SK-N-SH (cell line): ENCODE results near the gene HOXA1. TPM values are rescaled to one million over a fixed set of nuclear protein-coding genes. Genes with fewer than 3 reads are reported as not detected.

ENCODE experiments used
- CTCF ChIA-PET: fragments of 300-600, 350-600 bp; formaldehyde crosslinking; extraction: SDS; loops from one replicate; lab custom pipeline; 2021; lab: Yijun Ruan, JAX
- POLR2A ChIA-PET: fragments of 350-600 bp; sonication (Branson Sonifier 250); formaldehyde crosslinking; extraction: SDS; loops from one replicate; lab custom pipeline; 2020; ENCODE audit warnings: antibody characterized with exemption, inconsistent platforms; lab: Yijun Ruan, JAX
- DNase-seq: peaks from one replicate; pipeline ENCODE4 v3.0.0; 2012
- H2AFZ ChIP-seq: fragments of 200-600 bp; sonication (generic); 2 replicates; pipeline ENCODE4 v1.8.1; 2016; ENCODE audit warnings: antibody characterized with exemption, mild to moderate bottlenecking, low read depth
- H3F3A ChIP-seq: fragments of 200-600 bp; sonication (generic); replicated peaks from 2 replicates; pipeline ENCODE3; 2016; ENCODE audit warnings: antibody characterized with exemption, mild to moderate bottlenecking; ENCODE audit not compliant: insufficient read depth
- H3K27ac ChIP-seq, 2 experiments: fragments of 200-500 bp in 1 of 2; fragments of 200-600 bp in 1 of 2; sonication (Bioruptor generic) in 1 of 2; sonication (generic), shearing (Covaris generic) in 1 of 2; 2 replicates each; pipeline versions ENCODE4 v1.5.1 to v1.6.1; 2014 to 2016; ENCODE audit warnings: low read depth in 2 of 2, inconsistent platforms in 1 of 2, low read length in 1 of 2, mild to moderate bottlenecking in 1 of 2, mixed read lengths in 1 of 2
- H3K27me3 ChIP-seq: fragments of 200-600 bp; sonication (generic), shearing (Covaris generic); 2 replicates; pipeline ENCODE4 v1.6.1; 2016; ENCODE audit warnings: mixed run types; ENCODE audit not compliant: insufficient read depth
- H3K36me3 ChIP-seq, 2 experiments: fragments of 200-500 bp in 1 of 2; fragments of 200-600 bp in 1 of 2; sonication (Bioruptor generic) in 1 of 2; sonication (generic) in 1 of 2; replicated peaks in 1 of 2; 2 replicates each; pipeline versions ENCODE3 to v1.5.1; 2014 to 2016; ENCODE audit warnings: low read length in 1 of 2, mild to moderate bottlenecking in 1 of 2; ENCODE audit not compliant: insufficient read depth in 2 of 2, control insufficient read depth in 1 of 2
- H3K4me1 ChIP-seq, 2 experiments: fragments of 200-500 bp in 1 of 2; fragments of 200-600 bp in 1 of 2; sonication (Bioruptor generic) in 1 of 2; sonication (generic), shearing (Covaris generic) in 1 of 2; 2 replicates each; pipeline versions ENCODE4 v1.5.1 to v1.6.1; 2014 to 2016; ENCODE audit warnings: low read depth in 1 of 2, low read length in 1 of 2, mixed run types in 1 of 2; ENCODE audit not compliant: insufficient read depth in 2 of 2, control insufficient read depth in 1 of 2
- H3K4me2 ChIP-seq: fragments of 200-600 bp; sonication (generic), shearing (Covaris generic); 2 replicates; pipeline ENCODE4 v1.6.1; 2017; ENCODE audit warnings: mixed run types
- H3K4me3 ChIP-seq, 2 experiments: fragments of 200-500 bp in 1 of 2; fragments of 200-600 bp in 1 of 2; sonication (Bioruptor generic) in 1 of 2; sonication (generic), shearing (Covaris generic) in 1 of 2; 2 replicates each; pipeline versions ENCODE4 v1.5.1 to v1.8.1; 2014 to 2016; ENCODE audit warnings: low read depth in 2 of 2, inconsistent platforms in 1 of 2, low read length in 1 of 2, mild to moderate bottlenecking in 1 of 2, mixed read lengths in 1 of 2, moderate library complexity in 1 of 2
- H3K79me2 ChIP-seq: fragments of 200-600 bp; sonication (generic); 2 replicates; pipeline ENCODE4 v1.8.1; 2017; ENCODE audit warnings: mild to moderate bottlenecking; ENCODE audit not compliant: insufficient read depth
- H3K9ac ChIP-seq: fragments of 200-600 bp; sonication (generic); 2 replicates; pipeline ENCODE4 v1.6.1; 2017; ENCODE audit warnings: mixed run types
- H3K9me2 ChIP-seq: fragments of 200-600 bp; sonication (generic); 2 replicates; pipeline ENCODE4 v1.6.1; 2017; ENCODE audit warnings: mixed run types
- H3K9me3 ChIP-seq: fragments of 200-600 bp; sonication (generic); 2 replicates; pipeline ENCODE4 v1.6.1; 2017; ENCODE audit warnings: mixed run types, mild to moderate bottlenecking, moderate library complexity
- H4K20me1 ChIP-seq: fragments of 200-600 bp; sonication (generic); 2 replicates; pipeline ENCODE4 v1.6.1; 2017; ENCODE audit warnings: mild to moderate bottlenecking, mixed run types; ENCODE audit not compliant: insufficient read depth
- FOSL2 ChIP-seq: IDR thresholded peaks from 2 replicates; pipeline ENCODE4 v1.4.0; 2012; ENCODE audit warnings: low read depth, mild to moderate bottlenecking, moderate library complexity, borderline replicate concordance
- NFIC ChIP-seq: IDR thresholded peaks from 2 replicates; pipeline ENCODE4 v1.4.0; 2012; ENCODE audit warnings: borderline replicate concordance
- WGBS: methylation state at CpG from one replicate; pipeline ENCODE4 v1.1.6; 2017; ENCODE audit warnings: low lambda C conversion rate; 5-methylcytosine and 5-hydroxymethylcytosine counted together
- polyA plus RNA-seq, 3 experiments: library from polyadenylated mRNA; depleted of rRNA; stranded (reverse); fragments of >200 nt; gene quantifications; 2 replicates each; pipeline ENCODE4 v1.2.3, GENCODE V29; 2012
- TF ChIP-seq, protein P1 (sequence below): IDR thresholded peaks from 2 replicates; pipeline ENCODE4 v1.4.0; 2012; ENCODE audit warnings: low read depth, borderline replicate concordance
- TF ChIP-seq, protein P2 (sequence below): fragments of 150-350 bp; IDR thresholded peaks from 2 replicates; pipeline ENCODE4 v1.6.1; 2016; ENCODE audit warnings: mild to moderate bottlenecking, low read depth, low read length
- TF ChIP-seq, protein P3 (sequence below): IDR thresholded peaks from 2 replicates; pipeline ENCODE4; 2012
- TF ChIP-seq, protein P4 (sequence below): fragments of 150-350 bp; IDR thresholded peaks from 2 replicates; pipeline ENCODE4 v1.6.1; 2017; ENCODE audit warnings: antibody characterized with exemption, low read length, low read depth, borderline replicate concordance

HOXA1 gene
- polyA plus RNA-seq, 1 of the 3 experiments (the other 2 are of a cell fraction): not detected

DNA sequence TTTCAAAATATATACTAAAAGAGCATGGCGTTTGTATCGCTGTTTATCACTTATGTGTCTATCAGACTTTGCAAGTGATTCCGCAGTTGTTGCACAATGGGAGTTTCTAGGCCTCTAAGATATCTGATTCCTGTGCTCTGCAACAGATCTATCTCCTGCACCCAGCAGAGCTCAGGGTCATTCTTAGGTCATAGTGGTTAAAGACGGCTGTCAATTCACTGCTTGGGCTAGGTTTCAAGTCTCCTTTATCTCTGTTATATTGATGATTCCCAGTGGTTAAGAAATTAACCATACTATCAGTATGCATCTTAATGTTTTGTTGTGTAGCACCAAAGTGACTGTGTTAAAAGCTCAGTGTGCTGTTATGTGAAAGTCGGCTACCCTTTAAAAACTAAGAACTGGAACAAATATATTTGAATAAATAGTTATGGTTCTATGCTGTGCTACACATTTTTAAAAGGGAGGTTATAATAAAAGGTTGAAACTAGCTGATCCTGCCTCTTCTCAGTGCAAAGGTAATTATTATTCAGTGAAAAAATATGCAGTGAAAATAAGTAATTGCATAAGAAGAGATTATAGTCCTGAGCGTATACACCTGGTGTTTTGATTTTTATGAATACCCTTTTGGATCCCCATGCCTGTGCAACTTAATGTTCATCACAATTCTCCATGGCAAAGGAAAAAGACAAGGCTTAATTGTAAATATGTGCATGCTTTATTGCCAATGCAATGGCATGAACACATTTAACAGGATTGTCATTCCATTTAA lies 24.0 kb downstream of the HOXA1 start:
- H3K4me1 ChIP-seq: no peaks in the 10 kb centered on the region
- H3K9me2 ChIP-seq: no peaks in the 10 kb centered on the region
- ChIA-PET POLR2A (no interaction called here), CTCF (interaction anchor here (0.6 to 0.8 kb wide), 2 partner anchors 11 to 474 kb away, joined by 3 read pairs; no protein-coding TSS in a partner anchor)
- H3K9ac ChIP-seq: no peak overlapping the region
- no peaks in the 10 kb centered on the region for H4K20me1 ChIP-seq
- H3K4me2 ChIP-seq: no peak overlapping the region
- H2AFZ ChIP-seq: no peak overlapping the region
- no peaks in the 10 kb centered on the region for H3K9me3 ChIP-seq
- TF ChIP-seq, protein P1, sequence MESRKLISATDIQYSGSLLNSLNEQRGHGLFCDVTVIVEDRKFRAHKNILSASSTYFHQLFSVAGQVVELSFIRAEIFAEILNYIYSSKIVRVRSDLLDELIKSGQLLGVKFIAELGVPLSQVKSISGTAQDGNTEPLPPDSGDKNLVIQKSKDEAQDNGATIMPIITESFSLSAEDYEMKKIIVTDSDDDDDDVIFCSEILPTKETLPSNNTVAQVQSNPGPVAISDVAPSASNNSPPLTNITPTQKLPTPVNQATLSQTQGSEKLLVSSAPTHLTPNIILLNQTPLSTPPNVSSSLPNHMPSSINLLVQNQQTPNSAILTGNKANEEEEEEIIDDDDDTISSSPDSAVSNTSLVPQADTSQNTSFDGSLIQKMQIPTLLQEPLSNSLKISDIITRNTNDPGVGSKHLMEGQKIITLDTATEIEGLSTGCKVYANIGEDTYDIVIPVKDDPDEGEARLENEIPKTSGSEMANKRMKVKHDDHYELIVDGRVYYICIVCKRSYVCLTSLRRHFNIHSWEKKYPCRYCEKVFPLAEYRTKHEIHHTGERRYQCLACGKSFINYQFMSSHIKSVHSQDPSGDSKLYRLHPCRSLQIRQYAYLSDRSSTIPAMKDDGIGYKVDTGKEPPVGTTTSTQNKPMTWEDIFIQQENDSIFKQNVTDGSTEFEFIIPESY: no peak
- TF ChIP-seq, protein P2, sequence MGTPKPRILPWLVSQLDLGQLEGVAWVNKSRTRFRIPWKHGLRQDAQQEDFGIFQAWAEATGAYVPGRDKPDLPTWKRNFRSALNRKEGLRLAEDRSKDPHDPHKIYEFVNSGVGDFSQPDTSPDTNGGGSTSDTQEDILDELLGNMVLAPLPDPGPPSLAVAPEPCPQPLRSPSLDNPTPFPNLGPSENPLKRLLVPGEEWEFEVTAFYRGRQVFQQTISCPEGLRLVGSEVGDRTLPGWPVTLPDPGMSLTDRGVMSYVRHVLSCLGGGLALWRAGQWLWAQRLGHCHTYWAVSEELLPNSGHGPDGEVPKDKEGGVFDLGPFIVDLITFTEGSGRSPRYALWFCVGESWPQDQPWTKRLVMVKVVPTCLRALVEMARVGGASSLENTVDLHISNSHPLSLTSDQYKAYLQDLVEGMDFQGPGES: no peak
- 18% methylated on average over 6 of the region's 6 CpGs for whole genome bisulfite sequencing
- DNase-seq: no peak
- no peak overlapping the region for H3K4me3 ChIP-seq
- no peak overlapping the region for H3K27ac ChIP-seq
- H3F3A ChIP-seq: no peaks in the 10 kb centered on the region
- no peaks in the 10 kb centered on the region for H3K36me3 ChIP-seq
- H3K79me2 ChIP-seq: no peaks in the 10 kb centered on the region
- peaks cover 25% of the 10 kb centered on the region for H3K27me3 ChIP-seq

DNA sequence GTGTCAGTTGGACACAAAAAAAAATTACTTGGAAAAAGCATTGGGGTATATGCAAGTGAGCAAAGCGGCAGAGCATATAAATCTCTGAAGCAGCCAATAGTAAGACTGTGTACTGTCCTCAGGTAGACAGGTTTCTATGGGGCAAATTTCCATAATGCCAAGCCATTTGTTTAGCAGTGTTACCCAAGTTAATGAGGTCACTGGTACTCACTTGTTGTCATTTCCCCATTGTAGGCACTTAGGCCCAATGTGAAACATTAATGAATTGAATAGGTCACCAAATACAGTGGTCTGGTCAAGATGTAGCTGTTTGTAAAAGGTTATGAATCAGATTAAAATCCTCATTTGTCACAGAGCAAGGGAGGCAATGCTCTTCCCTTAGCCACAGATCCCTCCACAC lies 27.5 kb downstream of the HOXA1 start:
- 13% methylated on average over 1 of the region's 1 CpG for WGBS
- Histone ChIP-seq H3K9ac (no peak overlapping the region), H3K27ac (no peak overlapping the region), H3K36me3 (no peaks in the 10 kb centered on the region), H3K4me2 (no peak overlapping the region), H4K20me1 (no peaks in the 10 kb centered on the region), H3K9me2 (no peaks in the 10 kb centered on the region), H3K9me3 (no peaks in the 10 kb centered on the region), H2AFZ (no peak overlapping the region), H3K4me1 (no peaks in the 10 kb centered on the region), H3K4me3 (no peak overlapping the region), H3K79me2 (no peaks in the 10 kb centered on the region), H3F3A (no peaks in the 10 kb centered on the region), H3K27me3 (peaks cover 35% of the 10 kb centered on the region)
- TF ChIP-seq, protein P3, sequence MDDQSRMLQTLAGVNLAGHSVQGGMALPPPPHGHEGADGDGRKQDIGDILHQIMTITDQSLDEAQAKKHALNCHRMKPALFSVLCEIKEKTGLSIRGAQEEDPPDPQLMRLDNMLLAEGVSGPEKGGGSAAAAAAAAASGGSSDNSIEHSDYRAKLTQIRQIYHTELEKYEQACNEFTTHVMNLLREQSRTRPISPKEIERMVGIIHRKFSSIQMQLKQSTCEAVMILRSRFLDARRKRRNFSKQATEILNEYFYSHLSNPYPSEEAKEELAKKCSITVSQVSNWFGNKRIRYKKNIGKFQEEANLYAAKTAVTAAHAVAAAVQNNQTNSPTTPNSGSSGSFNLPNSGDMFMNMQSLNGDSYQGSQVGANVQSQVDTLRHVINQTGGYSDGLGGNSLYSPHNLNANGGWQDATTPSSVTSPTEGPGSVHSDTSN: no peak
- TF ChIP-seq FOSL2: no peak
- TF ChIP-seq NFIC: no peak
- TF ChIP-seq, protein P4, sequence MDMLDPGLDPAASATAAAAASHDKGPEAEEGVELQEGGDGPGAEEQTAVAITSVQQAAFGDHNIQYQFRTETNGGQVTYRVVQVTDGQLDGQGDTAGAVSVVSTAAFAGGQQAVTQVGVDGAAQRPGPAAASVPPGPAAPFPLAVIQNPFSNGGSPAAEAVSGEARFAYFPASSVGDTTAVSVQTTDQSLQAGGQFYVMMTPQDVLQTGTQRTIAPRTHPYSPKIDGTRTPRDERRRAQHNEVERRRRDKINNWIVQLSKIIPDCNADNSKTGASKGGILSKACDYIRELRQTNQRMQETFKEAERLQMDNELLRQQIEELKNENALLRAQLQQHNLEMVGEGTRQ: no peak
- ChIA-PET POLR2A (no interaction called here), CTCF (no interaction called here)
- DNase-seq: no peak
